Mesothelial cell of epicardium (in vitro differentiated cells): Measurements from ENCODE around the gene CTNNBL1. TPM values are rescaled to one million over a fixed set of nuclear protein-coding genes. Genes with fewer than 3 reads are reported as not detected.

Source experiments
- DNase-seq, 2 experiments: peaks; one replicate each; pipeline ENCODE4 v3.0.0; 2021; ENCODE audit warnings: low spot score in 2 of 2; ENCODE audit not compliant: unreplicated experiment in 2 of 2
- H3K27ac Mint-ChIP-seq: 2 replicates; pipeline ENCODE4 v1.8.0; 2021; ENCODE audit warnings: mixed read lengths
- H3K27me3 Mint-ChIP-seq: 2 replicates; pipeline ENCODE4 v1.8.0; 2021; ENCODE audit warnings: low read depth, mixed read lengths
- H3K36me3 Mint-ChIP-seq: 2 replicates; pipeline ENCODE4 v1.8.0; 2021; ENCODE audit warnings: mixed read lengths
- H3K4me1 Mint-ChIP-seq: 2 replicates; pipeline ENCODE4 v1.8.0; 2021; ENCODE audit warnings: mixed read lengths
- H3K4me3 Mint-ChIP-seq: 2 replicates; pipeline ENCODE4 v1.8.0; 2021; ENCODE audit warnings: mild to moderate bottlenecking, moderate library complexity, mixed read lengths
- H3K9me3 Mint-ChIP-seq: 2 replicates; pipeline ENCODE4 v1.8.0; 2021; ENCODE audit warnings: mixed read lengths
- CTCF ChIP-seq: fragments of 200-600 bp; sonication (generic); IDR thresholded peaks from one replicate; pipeline ENCODE4 v1.5.0; 2021; ENCODE audit warnings: antibody characterized with exemption; ENCODE audit not compliant: unreplicated experiment
- total RNA-seq: library from RNA; stranded (reverse); gene quantifications from 3 replicates; pipeline ENCODE4 v1.2.1, GENCODE V29; 2021

Gene CTNNBL1
- total RNA-seq, 1 donor from 2014 or later = 59.0 TPM

DNA sequence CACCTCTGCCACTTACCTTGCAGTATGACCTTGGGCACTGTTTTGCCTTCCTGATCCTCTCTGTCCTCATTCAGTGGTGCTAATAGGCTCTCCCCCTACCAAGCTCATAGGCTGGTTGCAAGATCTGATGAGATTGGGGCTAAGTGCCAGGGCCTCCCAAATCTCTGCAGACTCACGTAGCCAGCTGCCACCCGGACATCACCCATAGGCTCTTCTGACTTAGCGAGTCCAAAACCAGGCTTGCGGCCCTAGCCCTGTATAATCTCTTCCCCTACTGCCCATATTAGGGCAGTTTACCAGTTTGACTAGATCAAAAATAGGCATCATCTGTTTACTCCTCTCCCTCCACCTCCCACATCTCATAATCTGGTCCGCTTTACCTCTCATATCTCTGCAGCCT lies 154.9 kb downstream of the CTNNBL1 start:
- no peak overlapping the region for H3K4me3 Mint-ChIP-seq
- no peak overlapping the region for H3K27ac Mint-ChIP-seq
- no peak for DNase-seq
- no peaks in the 10 kb centered on the region for H3K9me3 Mint-ChIP-seq
- H3K36me3 Mint-ChIP-seq = peaks cover 9% of the 10 kb centered on the region
- no peaks in the 10 kb centered on the region for H3K27me3 Mint-ChIP-seq
- H3K4me1 Mint-ChIP-seq = peaks cover 31% of the 10 kb centered on the region
- TF ChIP-seq CTCF = no peak

DNA sequence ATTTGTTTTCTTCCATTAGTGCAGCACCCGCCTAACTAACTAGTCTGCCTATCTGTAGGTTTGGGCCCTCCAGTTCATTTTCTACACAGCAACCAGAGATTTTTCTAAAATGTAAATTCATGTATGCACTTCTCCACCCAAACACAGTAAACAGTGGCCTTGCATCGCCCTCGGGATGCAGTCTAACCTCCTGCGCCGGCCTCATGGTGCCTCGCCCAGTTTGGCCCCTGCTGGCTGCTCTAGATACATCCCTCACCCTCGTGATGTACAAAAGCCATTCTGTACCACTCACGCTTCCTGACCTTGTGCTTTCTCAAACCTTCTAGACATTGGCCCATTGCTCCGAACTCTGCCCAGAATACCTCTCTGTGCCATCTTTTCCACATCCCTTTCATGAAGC lies 155.3 kb downstream of the CTNNBL1 start:
- peaks cover 9% of the 10 kb centered on the region for H3K36me3 Mint-ChIP-seq
- H3K4me1 Mint-ChIP-seq = peaks cover 31% of the 10 kb centered on the region
- no peak for TF ChIP-seq CTCF
- no peaks in the 10 kb centered on the region for H3K9me3 Mint-ChIP-seq
- H3K4me3 Mint-ChIP-seq = no peak overlapping the region
- no peak for DNase-seq
- H3K27me3 Mint-ChIP-seq = no peaks in the 10 kb centered on the region
- H3K27ac Mint-ChIP-seq = no peak overlapping the region

DNA sequence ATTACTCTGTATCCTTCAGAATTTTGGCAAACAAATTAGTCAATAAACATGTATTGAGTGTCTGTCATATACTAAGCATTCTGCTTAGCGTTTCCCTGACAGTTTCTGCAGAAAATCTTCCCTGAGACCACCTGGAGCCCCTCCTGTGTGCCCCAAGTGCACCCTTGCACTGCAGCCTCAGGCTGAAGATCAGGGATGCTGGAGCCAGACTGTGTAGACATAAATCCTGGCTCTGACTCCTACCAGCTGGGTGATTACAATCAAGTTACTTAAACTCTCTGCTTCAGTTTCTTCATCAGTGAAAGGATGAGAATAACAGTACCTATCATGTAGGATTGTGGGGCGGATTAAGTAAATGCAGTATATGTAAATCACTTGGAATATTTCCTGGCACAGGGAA lies 155.7 kb downstream of the CTNNBL1 start:
- Mint-ChIP-seq H3K27ac (no peak overlapping the region), H3K9me3 (no peaks in the 10 kb centered on the region), H3K36me3 (peaks cover 9% of the 10 kb centered on the region), H3K4me3 (no peak overlapping the region), H3K4me1 (peaks cover 31% of the 10 kb centered on the region), H3K27me3 (no peaks in the 10 kb centered on the region)
- no peak for DNase-seq
- TF ChIP-seq CTCF = no peak

DNA sequence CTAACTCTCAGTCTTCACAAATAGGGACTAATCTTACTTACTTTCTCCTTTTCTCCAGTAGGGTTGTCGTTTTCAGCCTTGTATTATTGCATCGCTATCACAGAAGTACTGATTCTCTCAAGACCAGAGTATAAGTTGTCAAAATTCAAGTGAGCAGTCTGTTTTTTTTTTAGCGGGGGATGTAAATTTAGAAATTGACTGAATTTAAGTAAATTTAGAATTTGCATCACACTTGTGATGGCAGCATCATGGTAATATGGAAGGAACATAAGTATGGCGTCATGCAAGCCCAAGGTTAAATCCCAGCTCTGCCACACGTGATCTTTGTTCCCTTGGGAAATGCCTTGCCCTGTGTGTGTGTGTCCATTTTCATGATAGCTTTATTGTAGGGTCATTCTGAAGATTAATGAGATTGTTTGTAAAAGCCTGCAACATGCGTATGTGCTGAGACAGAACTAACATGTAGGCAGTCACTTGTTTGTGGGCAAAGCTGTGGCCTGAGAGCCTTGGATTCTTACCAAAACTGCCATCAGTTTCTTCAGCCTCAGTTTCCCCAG lies 156.3 kb downstream of the CTNNBL1 start:
- no peak for DNase-seq
- H3K9me3 Mint-ChIP-seq = no peaks in the 10 kb centered on the region
- H3K27ac Mint-ChIP-seq = no peak overlapping the region
- H3K4me3 Mint-ChIP-seq = no peak overlapping the region
- peaks cover 12% of the 10 kb centered on the region for H3K36me3 Mint-ChIP-seq
- TF ChIP-seq CTCF = no peak
- H3K4me1 Mint-ChIP-seq = peaks cover 31% of the 10 kb centered on the region
- no peaks in the 10 kb centered on the region for H3K27me3 Mint-ChIP-seq

GRCh38 chr20:37850724-37851355 lies 157.0 kb downstream of the CTNNBL1 start:
- DNase-seq = no peak
- no peak overlapping the region for H3K27ac Mint-ChIP-seq
- H3K27me3 Mint-ChIP-seq = no peaks in the 10 kb centered on the region
- peaks cover 25% of the 10 kb centered on the region for H3K4me1 Mint-ChIP-seq
- no peak overlapping the region for H3K4me3 Mint-ChIP-seq
- H3K9me3 Mint-ChIP-seq = no peaks in the 10 kb centered on the region
- TF ChIP-seq CTCF = no peak
- peaks cover 12% of the 10 kb centered on the region for H3K36me3 Mint-ChIP-seq
